ENCODE results near the gene ZNF398. TPM values are rescaled to one million over a fixed set of nuclear protein-coding genes. Genes with fewer than 3 reads are reported as not detected.

Gene ZNF398
- total and polyA plus RNA-seq, 2 of the 13 experiments (the other 11 are each of a cell fraction or from before 2014, with no cell fraction given), result 3.0 to 8.9 TPM

DNA sequence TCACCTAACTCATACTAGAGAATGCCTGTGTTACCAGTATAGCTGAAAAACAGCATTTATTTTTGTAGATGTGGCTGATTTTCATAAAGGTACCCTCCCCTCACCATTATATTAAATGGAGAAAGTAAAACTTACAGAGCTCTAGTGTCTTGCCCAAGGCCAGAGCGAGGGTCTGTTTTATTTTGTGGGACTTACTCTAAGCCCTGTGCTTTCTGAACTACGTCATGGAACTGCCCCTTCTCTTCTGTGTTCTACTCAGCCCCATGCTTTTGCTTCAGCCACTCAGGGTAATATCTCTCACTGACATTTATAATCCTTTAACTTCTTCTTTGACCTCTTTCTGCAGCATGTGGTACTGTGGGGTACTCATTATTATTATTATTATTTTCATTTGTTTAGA lies 46.4 kb upstream of the ZNF398 start:
- in situ Hi-C loops (cut with HindIII; ENCODE audit: extremely low pct_ligation_motif_present, low pct_unique_long_range_greater_than_20kb) (no loop called here), intact Hi-C loops (cut with micrococcal nuclease; ENCODE audit: unreplicated experiment) (no loop called here)
- Histone ChIP-seq H3K4me1 (ENCODE audit: insufficient read depth, low read length) (peaks cover 15% of the 10 kb centered on the region; the same call in 1 of the 2 replicates), H3K36me3 (replicated peaks in 1 of 2; ENCODE audit: control insufficient read depth in 1 of 2, insufficient read depth in 2 of 2, low read length in 2 of 2) (no peaks in the 10 kb centered on the region), H3K27ac (ENCODE audit: extremely low read length, insufficient read depth, low read length) (no peak overlapping the region), H3K4me2 (ENCODE audit: low read depth, low read length) (no peak overlapping the region), H3K9me3 (ENCODE audit: low read length) (no peaks in the 10 kb centered on the region), H3K4me3 (replicated peaks in 1 of 3; ENCODE audit: insufficient read depth in 1 of 3, low read depth in 2 of 3, low read length in 3 of 3) (no peak overlapping the region), H2AFZ (ENCODE audit: low read length) (no peak overlapping the region), H3K9ac (ENCODE audit: insufficient read depth, low read depth, low read length) (no peak overlapping the region), H3K27me3 (ENCODE audit: control insufficient read depth in 1 of 2, insufficient read depth in 2 of 2, low read length in 2 of 2) (0 out of 5 replicates have a peak, but pooled peaks cover 0 to 5% of the 10 kb centered on the region in 2 experiments), H4K20me1 (ENCODE audit: insufficient read depth, low read length) (no peaks in the 10 kb centered on the region), H3K79me2 (ENCODE audit: insufficient read depth, low read length) (no peaks in the 10 kb centered on the region)
- 46% methylated on average over 2 of the region's 2 CpGs for WGBS (ENCODE audit: low lambda C conversion rate)
- TF ChIP-seq HCFC1 (IDR thresholded peaks at IDR 0.05; ENCODE audit: low read depth, low read length), result no peak
- no peak for TF ChIP-seq KMT2B (CRISPR knock-in tag; IDR thresholded peaks at IDR 0.05)
- no peak for TF ChIP-seq PHF8 (CRISPR knock-in tag; IDR thresholded peaks at IDR 0.05)
- TF ChIP-seq ZNF737 (CRISPR knock-in tag; IDR thresholded peaks at IDR 0.05; ENCODE audit: borderline replicate concordance), result no peak
- no TSS peak for BruUV-seq (replicated peaks)
- ATAC-seq (no peak), FAIRE-seq (no peak), DNase-seq (ENCODE audit: low spot score) (no peak)
- POLR2A ChIA-PET, result no interaction called here
- CTCF ChIA-PET (ENCODE audit: low intra/inter-chr PET ratio, low total read pairs), result no interaction called here

GRCh38 chr7:149102666-149103065 lies 44.6 kb upstream of the ZNF398 start:
- intact Hi-C loops (cut with micrococcal nuclease; ENCODE audit: unreplicated experiment) (no loop called here), in situ Hi-C loops (cut with HindIII; ENCODE audit: extremely low pct_ligation_motif_present, low pct_unique_long_range_greater_than_20kb) (no loop called here)
- Histone ChIP-seq H3K27ac (ENCODE audit: extremely low read length, insufficient read depth, low read length) (no peak overlapping the region), H4K20me1 (ENCODE audit: insufficient read depth, low read length) (no peaks in the 10 kb centered on the region), H3K4me1 (ENCODE audit: insufficient read depth, low read length) (0 out of 2 replicates have a peak, but pooled peaks cover 8% of the 10 kb centered on the region), H3K36me3 (replicated peaks in 1 of 2; ENCODE audit: control insufficient read depth in 1 of 2, insufficient read depth in 2 of 2, low read length in 2 of 2) (no peaks in the 10 kb centered on the region), H3K4me3 (replicated peaks in 1 of 3; ENCODE audit: insufficient read depth in 1 of 3, low read depth in 2 of 3, low read length in 3 of 3) (no peak overlapping the region), H3K4me2 (ENCODE audit: low read depth, low read length) (no peak overlapping the region), H3K9ac (ENCODE audit: insufficient read depth, low read depth, low read length) (no peak overlapping the region), H3K79me2 (ENCODE audit: insufficient read depth, low read length) (no peaks in the 10 kb centered on the region), H3K27me3 (ENCODE audit: control insufficient read depth in 1 of 2, insufficient read depth in 2 of 2, low read length in 2 of 2) (no peaks in the 10 kb centered on the region), H3K9me3 (ENCODE audit: low read length) (no peaks in the 10 kb centered on the region), H2AFZ (ENCODE audit: low read length) (no peak overlapping the region)
- CTCF ChIA-PET (ENCODE audit: low intra/inter-chr PET ratio, low total read pairs), result no interaction called here
- BruUV-seq (replicated peaks), result no TSS peak
- no peak for DNase-seq (ENCODE audit: low spot score)
- no peak for FAIRE-seq
- WGBS (ENCODE audit: low lambda C conversion rate), result 25% methylated on average over 1 of the region's 1 CpG
- ATAC-seq, result no peak
- POLR2A ChIA-PET, result no interaction called here
- TF ChIP-seq MED8 (CRISPR knock-in tag; IDR thresholded peaks at IDR 0.05; ENCODE audit: insufficient replicate concordance) (no peak), ZC3H13 (CRISPR knock-in tag; IDR thresholded peaks at IDR 0.05) (no peak), FOXO1 (CRISPR knock-in tag; IDR thresholded peaks at IDR 0.05) (no peak), ZHX1 (CRISPR knock-in tag; IDR thresholded peaks at IDR 0.05; ENCODE audit: low read depth) (no peak), SYNCRIP (IDR thresholded peaks at IDR 0.05; ENCODE audit: insufficient read depth, low read depth, low read length) (no peak), RFX5 (IDR thresholded peaks at IDR 0.05; ENCODE audit: low read depth, low read length) (no peak), TOE1 (CRISPR knock-in tag; IDR thresholded peaks at IDR 0.05) (no peak), SP4 (CRISPR knock-in tag; IDR thresholded peaks at IDR 0.05) (no peak), ZNF564 (CRISPR knock-in tag; IDR thresholded peaks at IDR 0.05) (no peak), RELA (CRISPR knock-in tag; IDR thresholded peaks at IDR 0.05) (no peak)
- TF ChIP-seq, protein P1, sequence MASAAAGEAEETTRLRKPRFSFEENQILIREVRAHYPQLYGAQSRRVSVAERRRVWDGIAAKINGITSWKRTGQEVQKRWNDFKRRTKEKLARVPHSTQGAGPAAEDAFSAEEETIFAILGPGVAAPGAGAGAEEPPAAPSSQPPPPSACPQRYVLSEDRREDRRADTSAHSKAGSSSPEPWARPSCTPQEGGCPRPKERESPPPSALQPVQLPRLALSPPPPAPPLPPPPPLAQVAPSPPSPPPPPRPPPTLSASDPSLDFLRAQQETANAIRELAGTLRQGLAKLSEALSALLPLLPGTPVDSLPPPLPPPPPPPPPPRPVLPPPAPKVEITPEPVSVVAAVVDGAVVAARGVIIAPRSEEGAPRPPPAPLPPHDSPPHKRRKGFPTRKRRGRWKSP (CRISPR knock-in tag; IDR thresholded peaks at IDR 0.05), result no peak
- TF ChIP-seq, protein P2, sequence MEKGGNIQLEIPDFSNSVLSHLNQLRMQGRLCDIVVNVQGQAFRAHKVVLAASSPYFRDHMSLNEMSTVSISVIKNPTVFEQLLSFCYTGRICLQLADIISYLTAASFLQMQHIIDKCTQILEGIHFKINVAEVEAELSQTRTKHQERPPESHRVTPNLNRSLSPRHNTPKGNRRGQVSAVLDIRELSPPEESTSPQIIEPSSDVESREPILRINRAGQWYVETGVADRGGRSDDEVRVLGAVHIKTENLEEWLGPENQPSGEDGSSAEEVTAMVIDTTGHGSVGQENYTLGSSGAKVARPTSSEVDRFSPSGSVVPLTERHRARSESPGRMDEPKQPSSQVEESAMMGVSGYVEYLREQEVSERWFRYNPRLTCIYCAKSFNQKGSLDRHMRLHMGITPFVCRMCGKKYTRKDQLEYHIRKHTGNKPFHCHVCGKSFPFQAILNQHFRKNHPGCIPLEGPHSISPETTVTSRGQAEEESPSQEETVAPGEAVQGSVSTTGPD (CRISPR knock-in tag; IDR thresholded peaks at IDR 0.05), result no peak
